ENCODE data around the gene ITGB6.

DNA sequence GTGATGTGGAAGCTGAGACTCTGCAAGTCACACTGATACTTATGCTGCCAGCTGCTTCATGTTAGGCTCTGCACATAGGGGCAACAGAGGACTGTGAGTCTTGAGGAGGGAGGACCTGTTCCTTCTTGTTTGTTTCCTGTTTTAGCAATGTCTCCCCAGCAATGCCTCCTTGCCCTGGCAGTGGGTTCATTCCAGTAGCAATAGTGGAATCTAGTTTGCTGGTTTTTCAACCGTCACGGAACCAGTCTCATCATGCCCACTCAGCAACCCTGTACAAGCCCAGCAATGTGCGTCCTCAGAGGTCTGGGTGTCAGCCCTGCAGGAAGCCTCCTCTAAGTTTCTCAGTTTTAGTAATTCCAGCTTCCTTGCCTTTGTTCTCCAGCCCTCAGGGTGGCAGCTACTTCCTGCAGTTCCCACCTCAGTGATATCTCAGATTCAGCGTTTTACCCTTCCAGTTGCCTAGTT is 20.5 kb upstream of the ITGB6 start:
- TF ChIP-seq, protein P1, sequence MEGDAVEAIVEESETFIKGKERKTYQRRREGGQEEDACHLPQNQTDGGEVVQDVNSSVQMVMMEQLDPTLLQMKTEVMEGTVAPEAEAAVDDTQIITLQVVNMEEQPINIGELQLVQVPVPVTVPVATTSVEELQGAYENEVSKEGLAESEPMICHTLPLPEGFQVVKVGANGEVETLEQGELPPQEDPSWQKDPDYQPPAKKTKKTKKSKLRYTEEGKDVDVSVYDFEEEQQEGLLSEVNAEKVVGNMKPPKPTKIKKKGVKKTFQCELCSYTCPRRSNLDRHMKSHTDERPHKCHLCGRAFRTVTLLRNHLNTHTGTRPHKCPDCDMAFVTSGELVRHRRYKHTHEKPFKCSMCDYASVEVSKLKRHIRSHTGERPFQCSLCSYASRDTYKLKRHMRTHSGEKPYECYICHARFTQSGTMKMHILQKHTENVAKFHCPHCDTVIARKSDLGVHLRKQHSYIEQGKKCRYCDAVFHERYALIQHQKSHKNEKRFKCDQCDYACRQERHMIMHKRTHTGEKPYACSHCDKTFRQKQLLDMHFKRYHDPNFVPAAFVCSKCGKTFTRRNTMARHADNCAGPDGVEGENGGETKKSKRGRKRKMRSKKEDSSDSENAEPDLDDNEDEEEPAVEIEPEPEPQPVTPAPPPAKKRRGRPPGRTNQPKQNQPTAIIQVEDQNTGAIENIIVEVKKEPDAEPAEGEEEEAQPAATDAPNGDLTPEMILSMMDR (conservative IDR thresholded peaks at IDR 0.05; ENCODE audit: low read depth, low read length) = no peak
- TF ChIP-seq CHD1 (IDR thresholded peaks at IDR 0.05; ENCODE audit: low read depth, low read length) = no peak
- TF ChIP-seq BHLHE40 (IDR thresholded peaks at IDR 0.05; ENCODE audit: low read depth, low read length) = no peak
- no peak for TF ChIP-seq MAFK (IDR thresholded peaks at IDR 0.05; ENCODE audit: low read depth, low read length)
- TF ChIP-seq, protein P2, sequence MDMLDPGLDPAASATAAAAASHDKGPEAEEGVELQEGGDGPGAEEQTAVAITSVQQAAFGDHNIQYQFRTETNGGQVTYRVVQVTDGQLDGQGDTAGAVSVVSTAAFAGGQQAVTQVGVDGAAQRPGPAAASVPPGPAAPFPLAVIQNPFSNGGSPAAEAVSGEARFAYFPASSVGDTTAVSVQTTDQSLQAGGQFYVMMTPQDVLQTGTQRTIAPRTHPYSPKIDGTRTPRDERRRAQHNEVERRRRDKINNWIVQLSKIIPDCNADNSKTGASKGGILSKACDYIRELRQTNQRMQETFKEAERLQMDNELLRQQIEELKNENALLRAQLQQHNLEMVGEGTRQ (IDR thresholded peaks at IDR 0.05; ENCODE audit: low read depth, low read length) = no peak
- TF ChIP-seq, protein P3, sequence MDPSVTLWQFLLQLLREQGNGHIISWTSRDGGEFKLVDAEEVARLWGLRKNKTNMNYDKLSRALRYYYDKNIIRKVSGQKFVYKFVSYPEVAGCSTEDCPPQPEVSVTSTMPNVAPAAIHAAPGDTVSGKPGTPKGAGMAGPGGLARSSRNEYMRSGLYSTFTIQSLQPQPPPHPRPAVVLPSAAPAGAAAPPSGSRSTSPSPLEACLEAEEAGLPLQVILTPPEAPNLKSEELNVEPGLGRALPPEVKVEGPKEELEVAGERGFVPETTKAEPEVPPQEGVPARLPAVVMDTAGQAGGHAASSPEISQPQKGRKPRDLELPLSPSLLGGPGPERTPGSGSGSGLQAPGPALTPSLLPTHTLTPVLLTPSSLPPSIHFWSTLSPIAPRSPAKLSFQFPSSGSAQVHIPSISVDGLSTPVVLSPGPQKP (IDR thresholded peaks at IDR 0.05; ENCODE audit: borderline replicate concordance, low read depth, low read length) = no peak
